NK-92 (cell line): ENCODE data around the gene ERCC6.

Experiments used
- DNase-seq: peaks from one replicate; lab custom pipeline; 2025; ENCODE audit not compliant: unreplicated experiment; lab: John Stamatoyannopoulos, UW

ERCC6 gene

DNA sequence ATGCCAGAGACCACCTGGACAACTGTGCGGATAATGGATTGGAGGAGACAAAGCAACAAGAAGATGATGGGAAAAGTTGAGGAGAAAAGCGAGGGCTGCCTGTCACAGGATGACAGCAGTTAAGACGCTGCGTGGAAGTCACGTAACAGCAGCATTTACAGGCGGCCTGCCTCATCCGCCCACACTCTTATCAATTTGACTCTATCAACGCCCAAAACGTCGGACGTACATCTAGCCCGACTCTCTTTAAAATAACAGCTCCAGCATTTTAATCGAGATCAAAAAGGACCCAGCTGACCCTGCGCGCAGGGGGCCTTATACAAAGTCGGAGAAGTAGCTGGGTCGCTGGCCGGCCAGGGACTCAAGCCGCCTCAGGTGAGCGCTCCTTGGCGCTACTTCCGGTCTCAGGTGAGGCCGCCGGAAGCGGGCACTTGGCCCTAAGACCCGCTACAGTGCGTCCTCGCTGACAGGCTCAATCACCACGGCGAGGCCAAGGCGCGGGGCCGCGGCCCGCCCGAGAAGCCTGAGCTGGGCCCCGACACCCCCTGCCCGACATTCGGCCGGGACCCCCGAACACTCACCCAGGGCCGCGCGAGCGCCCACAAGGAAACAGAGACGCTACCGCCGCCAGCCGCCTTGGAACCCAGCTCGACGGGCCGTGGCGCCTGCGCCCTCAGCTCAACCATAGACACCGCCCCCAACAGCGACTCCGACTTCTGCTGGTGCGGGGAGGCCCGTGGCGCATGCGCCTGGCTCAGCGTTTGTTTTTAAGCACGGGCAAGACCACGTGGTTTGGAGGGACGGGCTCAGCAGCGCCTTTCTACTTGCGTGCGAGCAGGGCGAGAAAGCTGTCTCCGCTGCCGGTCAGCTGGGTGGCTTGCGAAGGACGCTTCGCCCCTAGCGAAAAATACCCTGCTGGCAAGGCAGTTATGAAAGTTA is at the start of gene ERCC6:
TSS of gene ERCC6 (minus strand) at position 741 of the 939 bp plus-strand sequence.
- peak; percentile 73 for DNase-seq

DNA sequence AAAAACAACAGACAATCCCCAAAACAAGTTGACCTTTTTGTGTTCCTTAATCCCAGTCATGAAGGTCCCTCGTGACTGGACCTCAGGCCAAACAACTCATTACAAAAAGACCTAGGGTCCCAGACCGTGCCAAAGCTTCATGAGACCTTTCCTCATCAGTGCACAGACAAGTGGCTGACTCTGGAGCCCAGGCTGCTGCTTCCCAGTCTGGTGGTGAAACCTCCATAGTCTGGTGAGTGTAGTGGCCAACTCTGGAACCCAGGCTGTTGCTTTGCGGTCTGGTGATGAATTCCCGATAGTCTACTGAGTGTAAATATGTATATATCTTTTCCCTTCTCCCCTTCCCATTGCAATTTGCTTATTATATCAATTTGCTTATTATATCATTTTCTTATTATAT is 49.1 kb upstream of the ERCC6 start:
- no peak for DNase-seq

DNA sequence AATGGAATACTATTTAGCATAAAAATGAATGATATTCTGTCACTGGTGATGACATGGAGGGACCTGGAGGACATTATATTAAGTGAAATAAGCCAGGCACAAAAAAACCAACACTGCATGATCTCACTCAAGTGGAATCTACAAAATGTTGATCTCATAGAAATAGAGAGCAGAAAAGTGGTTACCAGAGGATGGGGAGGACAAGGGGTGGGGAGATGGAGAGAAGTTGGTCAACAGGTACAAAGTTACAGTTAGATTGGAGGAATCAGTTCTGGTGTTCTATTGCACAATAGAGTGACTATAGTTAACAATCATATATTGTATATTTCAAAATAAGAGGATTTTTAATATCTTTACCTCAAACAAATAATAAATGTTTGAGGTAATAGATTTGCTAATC is 46.5 kb upstream of the ERCC6 start:
- DNase-seq = no peak

DNA sequence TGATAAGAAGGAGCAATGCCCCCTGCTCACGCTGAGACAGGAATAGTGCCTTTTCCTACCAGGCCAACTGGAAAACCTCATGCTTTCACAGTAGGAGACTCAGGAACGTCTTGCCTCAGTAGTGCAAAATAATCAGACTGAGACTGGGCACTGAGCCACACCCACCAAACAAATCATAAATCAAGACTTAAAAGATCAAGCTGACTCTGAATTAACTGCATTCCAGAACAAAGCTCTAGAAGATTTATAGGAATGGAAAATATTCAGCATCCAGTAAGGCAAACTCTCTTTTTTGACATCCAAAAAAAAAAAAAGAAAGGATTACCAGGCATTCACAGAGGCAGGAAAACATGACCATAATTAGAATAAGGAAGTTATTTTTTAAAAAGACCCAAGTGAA is 40.7 kb upstream of the ERCC6 start:
- no peak for DNase-seq

DNA sequence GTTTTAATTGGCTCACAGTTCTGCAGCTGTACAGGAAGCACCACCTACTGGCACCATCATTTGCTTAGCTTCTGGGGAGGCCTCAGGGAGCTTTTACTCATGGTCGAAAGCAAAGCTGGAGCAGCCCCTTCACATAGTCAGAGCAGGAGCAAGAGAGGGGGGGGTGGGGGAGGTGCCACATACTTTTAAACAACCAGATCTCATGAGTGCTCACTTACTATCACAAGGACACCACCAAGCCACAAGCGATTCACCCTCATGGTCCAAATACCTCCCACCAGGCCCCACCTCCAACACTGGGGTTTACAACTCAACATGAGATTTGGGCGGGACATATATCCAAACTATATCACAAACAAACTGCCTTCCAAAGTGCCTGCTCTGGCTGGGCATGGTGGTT is 39.5 kb upstream of the ERCC6 start:
- no peak for DNase-seq

DNA sequence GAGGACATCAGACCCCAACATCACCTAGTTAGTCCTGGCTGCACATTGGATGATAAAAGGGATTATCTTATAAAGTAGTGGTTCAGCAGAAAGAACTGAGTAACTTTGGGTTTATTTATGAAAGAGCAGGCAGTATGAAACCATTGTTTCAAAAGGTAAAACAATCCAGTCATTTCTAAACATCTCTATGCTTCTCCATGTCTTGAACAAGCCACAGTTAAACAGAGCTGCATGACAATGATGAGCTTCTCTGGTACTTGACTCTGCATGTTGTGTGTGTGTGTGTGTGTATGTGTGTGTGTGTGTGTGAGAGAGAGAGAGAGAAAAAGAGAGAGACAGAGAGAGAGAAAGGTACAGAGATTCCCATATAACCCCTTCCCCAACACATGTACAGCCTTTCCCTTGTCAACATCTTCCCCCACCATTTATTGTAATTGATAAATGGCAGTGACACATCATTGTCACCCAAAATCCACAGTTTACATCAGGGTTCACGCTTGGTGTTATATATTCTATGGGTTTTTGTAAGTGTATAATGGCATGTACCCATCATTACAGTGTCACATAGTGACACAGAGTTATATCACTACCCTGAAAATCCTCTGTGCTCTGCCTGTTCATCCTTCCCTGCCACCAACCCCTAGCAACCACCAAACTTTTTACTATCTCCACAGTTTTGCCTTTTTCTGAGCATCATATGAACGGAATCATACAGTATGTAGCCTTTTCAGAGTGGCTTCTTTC is 38.4 kb upstream of the ERCC6 start:
- DNase-seq = no peak

DNA sequence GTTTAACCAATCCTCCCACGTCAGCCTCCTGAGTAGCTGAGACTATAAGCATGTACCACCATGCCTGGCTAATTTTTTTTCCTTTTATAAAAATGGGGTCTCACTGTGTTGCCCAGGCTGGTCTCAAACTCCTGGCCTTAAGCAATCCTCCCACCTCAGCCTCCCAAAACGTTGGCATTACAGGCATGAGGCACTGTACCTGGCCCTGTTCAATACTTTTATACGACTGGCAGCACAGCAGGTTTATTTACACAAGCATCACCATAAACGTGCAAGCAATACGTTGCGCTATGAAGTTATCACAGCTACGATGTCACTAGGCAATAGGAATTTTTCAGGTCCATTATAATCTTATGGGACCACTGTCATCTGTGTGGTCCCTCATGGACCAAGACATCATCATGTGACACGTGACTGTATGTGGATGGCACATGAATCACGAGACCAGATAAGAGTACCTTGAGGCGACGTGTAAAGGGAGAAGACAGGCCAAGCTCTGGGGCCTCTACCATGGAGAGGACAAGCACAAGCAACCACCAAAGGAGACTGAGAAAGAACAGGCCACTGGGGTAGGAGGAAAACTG is 36.7 kb upstream of the ERCC6 start:
- DNase-seq = no peak

DNA sequence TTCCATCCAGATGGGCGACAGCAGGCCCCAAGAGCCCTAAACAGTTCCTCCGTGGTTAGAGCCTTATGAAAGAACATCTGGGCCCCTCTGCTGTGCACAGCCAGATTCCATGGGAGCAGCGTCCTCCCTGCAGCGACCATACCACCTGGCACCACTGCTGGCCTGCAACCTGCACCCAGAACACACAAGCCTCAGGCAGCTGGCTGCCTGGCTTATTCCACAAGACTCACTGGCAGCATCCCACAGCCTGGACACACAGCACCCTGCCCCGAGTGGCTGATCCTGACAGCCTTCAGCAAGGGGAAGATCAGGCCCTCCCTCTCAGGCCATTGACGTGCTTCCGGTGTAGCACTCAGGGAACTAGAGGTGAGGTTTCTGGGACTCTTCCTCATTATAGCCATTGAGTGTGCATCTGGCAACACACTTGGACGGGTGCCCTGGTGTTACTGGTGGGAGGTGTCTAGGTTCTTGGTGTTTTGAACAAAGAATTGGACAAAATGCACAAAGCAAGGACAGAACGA is 33.7 kb upstream of the ERCC6 start:
- DNase-seq = no peak

DNA sequence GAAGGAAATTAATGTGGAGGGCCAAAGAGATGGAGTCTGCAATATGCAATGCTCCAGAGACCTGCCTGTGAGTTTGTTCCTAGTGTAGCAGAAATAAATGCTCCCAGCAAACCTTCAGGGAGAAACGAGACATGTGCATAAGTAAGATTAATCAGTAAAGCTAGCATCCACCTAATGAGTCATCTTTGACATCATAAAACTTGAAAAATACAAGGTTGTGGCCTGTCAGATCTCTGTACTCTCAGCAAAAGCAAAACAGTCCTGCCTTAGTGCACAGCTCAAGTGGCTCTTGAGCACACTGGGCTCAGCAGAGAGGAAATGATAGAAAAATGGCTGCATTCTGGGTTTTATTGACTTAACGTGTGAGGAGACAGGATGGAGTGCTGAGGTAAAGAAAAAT is 32.5 kb upstream of the ERCC6 start:
- no peak for DNase-seq

DNA sequence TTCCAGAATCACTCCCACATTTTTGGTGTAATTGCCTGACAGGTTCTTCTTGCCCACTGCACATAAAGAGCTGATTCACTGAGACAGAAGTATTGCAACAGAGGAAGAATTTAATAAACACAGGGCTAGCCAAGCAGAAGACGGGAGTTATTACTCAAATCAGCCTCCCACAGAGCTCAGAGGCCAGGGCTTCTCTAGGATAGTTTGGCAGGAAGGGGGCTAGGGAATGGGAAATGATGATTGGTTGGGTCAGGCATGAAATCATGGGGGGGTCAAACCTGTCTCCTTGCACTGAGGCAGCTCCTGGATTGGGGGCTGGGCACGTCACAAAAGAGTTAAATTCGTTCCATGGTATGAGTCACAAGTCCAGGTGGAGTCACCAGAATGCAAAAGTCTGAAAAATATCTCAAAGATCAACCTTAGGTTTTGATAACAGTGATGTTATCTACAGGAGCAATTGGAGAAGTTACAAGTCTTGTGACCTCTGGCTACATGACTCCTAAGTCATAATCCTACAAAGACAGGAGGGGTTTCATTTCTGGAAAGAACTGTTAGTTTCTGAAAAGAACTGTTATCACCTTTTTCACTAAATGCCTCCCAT is 30.2 kb upstream of the ERCC6 start:
- DNase-seq = no peak

DNA sequence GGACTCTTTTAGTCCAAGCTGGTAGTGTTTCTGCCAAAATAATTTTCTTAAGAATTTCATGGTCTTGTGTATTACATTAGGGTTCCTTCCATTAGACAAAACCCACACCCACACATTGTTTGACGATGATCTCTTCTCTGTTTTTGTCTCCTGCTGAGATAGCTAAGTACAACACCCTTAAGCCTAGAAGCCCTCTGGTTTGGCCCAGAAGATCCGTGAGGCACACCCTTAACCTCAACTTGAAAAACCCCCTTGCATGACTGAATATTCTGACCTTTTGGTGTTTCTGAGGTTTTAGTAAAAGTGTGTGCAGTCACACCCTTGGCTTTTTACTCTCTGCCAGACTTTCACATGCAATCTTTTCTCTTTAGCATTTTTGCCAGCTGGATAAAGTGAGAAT is 29.3 kb upstream of the ERCC6 start:
- DNase-seq = no peak

DNA sequence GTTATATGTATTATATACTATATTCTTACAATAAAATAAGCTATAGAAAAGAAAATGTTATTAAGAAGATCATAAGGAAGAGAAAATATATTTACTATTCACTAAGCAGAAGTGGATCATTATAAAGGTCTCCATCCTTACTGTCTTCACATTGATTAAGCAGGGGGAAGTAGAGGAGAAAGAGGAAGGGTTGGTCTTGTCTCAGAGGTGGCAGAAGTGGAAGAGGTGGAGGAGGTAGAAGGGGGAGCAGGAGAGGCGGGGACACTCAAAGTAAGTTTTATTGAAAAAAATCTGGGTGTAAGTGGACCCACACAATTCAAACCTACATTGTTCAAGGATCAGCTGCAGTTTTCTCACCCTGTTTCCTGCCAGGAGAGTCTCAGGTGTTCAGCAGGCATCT is 28.9 kb upstream of the ERCC6 start:
- DNase-seq = no peak

DNA sequence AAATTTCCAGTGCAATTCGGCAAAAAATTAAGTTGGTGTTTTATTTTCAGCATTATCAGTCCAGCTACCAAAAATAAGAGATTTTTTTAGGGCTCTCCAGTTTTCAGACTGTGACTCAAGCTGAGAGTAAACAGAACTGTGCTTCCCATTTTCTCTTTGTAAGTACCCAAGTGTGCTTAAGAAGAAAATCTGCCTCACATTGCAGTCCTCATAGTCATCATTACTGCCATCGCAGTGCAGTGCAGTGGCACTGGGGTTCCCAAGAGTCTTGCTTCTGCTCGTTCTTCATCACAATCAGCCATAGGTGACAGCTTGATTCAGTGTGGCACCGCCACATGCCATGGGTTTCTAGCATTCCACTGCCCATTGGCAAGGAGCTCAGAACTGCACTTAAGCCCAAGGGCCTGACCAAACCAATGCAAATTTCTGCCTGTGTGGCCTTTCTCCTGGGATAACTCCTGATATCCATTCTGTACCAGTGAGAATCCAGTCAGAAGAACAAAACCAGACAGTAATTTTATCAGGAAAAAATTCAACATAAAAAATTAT is 25.6 kb upstream of the ERCC6 start:
- no peak for DNase-seq

DNA sequence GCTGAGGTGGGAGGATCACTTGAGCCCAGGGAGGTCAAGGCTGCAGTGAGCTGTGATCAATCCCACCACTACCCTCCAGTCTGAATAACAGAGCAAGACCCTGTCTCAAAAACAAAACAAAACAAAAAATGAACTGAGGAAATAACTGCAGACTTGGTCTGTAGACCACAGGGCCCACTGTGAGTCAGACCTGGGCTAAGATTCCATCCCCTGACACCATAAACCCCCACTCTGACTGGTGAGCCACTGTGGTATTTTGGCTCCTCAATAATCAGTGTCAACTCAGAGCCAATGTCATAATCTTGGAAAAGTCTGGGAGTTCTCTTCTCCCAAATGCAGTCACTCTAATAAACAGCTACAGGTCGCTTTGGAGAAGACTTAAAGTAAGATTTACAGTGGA is 24.0 kb upstream of the ERCC6 start:
- DNase-seq = no peak

DNA sequence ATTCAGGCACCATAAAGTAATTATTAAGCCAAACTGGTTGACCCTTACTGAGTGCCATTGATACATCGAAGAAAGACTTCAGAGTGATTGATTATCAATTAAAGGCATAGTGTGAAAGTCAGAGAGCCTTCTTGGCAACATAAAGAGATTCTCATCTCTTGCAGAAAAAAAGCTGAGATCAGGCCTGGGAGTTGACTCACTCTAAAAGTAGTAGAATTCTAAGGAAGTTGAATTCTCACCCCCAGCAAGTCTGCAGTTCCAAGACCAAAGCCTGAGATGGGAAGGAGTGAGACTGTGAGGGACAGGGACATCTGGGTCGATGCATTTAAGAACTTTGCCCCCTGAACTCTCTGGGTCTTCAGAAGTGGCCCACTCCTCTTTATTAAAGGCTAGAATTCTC is 21.6 kb upstream of the ERCC6 start:
- DNase-seq = no peak

DNA sequence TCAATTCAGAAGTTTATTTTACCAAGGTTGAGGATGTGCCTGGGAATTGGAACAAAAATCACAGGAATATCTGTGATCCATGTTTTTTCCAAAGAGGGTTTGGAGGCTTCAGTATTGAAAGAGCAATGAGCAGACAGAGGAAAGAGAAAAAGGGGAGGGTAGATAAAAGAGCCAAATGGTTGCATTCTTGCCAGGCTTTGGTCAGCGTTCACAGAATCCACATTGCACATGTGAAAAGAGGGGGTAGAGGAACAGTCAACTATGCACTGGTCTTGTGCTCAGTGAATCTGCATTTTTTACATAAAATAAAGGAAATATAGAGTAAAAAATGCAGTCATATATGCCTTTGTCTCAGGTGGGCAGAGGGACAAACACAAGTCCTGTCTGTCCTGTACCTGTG is 20.6 kb upstream of the ERCC6 start:
- no peak for DNase-seq

DNA sequence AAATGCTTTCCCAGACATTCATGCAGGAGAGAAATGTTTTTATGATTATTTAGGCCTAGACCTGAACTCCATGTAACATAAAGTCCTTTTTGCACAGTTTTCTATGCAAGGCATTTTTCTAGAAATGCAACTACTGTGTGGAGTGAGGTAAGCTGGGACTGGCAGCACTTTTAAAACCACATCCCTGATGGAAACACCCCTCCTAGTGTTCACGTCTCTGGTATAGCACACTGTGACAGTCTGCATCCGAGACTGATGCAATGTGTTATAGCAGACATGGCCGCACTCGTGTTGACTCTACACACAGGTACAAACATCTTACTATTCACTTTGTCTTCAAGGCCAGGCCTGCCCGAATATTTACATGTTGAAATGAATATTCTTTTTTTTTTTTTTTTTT is 19.3 kb upstream of the ERCC6 start:
- no peak for DNase-seq

DNA sequence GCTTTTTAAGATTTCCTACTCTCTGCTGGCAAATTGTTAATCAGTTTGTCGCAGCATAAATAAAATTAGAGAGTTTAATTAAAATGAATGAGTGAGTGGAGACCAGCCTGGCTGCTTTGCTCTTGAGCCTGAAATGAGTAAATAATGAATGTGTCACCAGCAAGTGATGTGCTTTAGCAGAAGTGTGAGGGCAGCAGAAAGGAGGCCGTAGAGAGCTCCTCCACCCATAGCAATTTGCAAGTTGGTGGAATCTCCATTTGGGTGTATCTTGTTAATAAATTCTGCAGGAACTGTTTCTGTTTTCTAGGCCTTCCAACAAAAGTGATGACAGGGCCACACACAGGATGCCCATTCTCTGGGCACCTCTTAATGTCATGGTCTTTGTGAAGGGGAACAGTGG is 18.8 kb upstream of the ERCC6 start:
- DNase-seq = no peak

DNA sequence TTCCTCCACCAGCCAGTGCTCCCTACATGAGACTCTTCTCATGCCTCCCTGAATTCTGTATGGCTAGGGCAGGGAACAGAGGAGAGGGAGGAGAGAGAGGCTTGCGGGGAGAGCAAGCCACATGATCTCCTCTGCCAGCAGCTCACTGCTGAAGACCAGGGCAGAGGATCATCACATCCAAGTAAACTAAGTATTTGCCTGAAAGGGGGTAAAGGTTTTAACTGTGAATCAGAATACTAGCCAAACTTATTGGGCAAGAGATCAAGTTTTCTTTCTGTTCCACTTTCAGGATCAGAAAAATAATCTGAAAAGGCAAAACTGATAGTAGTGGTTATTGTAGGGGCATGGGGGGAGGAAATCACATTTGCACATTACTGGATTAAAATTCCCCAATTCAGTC is 17.8 kb upstream of the ERCC6 start:
- DNase-seq = no peak

DNA sequence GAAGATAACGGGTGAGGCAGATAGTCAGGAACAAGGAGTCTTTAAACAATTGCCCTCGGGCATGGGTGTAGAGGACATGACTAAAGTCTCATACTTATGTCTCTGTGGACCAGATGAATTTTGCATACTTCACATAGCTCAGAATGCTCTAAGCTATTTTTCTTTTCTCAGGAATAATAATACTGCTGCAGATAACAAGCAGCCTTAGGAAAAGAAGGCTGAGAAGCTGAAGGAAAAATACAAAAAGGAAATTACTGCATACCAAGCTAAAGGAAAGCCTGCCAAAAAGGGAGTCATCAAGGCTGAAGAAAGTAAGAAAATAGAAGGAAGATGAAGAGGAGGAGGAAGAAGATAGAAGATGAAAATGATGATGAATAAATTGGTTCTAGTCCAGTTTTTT is 13.4 kb upstream of the ERCC6 start:
- no peak for DNase-seq

DNA sequence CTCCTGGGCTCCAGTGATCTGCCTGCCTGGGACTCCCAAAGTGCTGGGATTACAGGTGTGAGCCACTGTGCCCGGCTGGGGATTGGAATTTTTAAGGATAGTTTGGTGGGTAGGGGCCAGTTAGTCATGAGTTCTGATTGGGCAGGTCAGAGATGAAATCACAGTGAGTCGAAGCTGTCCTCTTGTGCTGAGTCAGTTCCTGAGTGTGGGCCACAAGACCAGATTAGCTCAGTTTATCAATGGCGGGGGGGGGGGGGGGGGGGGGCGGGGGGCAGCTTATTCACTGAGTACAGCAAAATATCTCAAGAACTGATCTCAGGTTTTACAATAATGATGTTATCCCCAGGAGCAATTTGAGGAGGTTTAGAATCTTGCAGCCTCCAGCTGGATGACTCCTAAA is 11.6 kb upstream of the ERCC6 start:
- no peak for DNase-seq
